EL (cell line): ENCODE measurements around the gene FAM151A.

Source experiments
- DNase-seq: peaks from one replicate; pipeline ENCODE4 v3.0.0-alpha.2; 2016

FAM151A gene

GRCh38 chr1:54603241-54603640, 20.1 kb downstream of the FAM151A start:
- DNase-seq = no peak

- DNase-seq = no peak
These were observed 20.8 kb downstream of the FAM151A start for GRCh38 chr1:54602554-54602953.

GRCh38 chr1:54601730-54602129, 21.6 kb downstream of the FAM151A start:
- no peak for DNase-seq

GRCh38 chr1:54600947-54601721, 22.2 kb downstream of the FAM151A start:
- no peak for DNase-seq

GRCh38 chr1:54599211-54599823, 24.0 kb downstream of the FAM151A start:
- no peak for DNase-seq

- DNase-seq = no peak
These were observed 25.8 kb downstream of the FAM151A start for GRCh38 chr1:54597455-54598030.

- DNase-seq = no peak
These were observed 26.6 kb downstream of the FAM151A start for GRCh38 chr1:54596756-54597155.

- DNase-seq = no peak
These were observed 27.3 kb downstream of the FAM151A start for GRCh38 chr1:54595956-54596498.

GRCh38 chr1:54594463-54594862, 28.9 kb downstream of the FAM151A start:
- no peak for DNase-seq

GRCh38 chr1:54593571-54594160, 29.7 kb downstream of the FAM151A start:
- no peak for DNase-seq

GRCh38 chr1:54591127-54591756, 32.1 kb downstream of the FAM151A start:
- DNase-seq = no peak

- no peak for DNase-seq
These were observed 34.9 kb downstream of the FAM151A start for GRCh38 chr1:54588377-54588776.

GRCh38 chr1:54585181-54586066, 37.9 kb downstream of the FAM151A start:
- no peak for DNase-seq

GRCh38 chr1:54584575-54584974, 38.8 kb downstream of the FAM151A start:
- no peak for DNase-seq

GRCh38 chr1:54583871-54584270, 39.5 kb downstream of the FAM151A start:
- DNase-seq = no peak

- DNase-seq = no peak
These were observed 40.0 kb downstream of the FAM151A start for GRCh38 chr1:54583307-54583686.

GRCh38 chr1:54582566-54583306, 40.6 kb downstream of the FAM151A start:
- no peak for DNase-seq

- peak; percentile 79 for DNase-seq
These were observed 41.7 kb downstream of the FAM151A start for GRCh38 chr1:54581621-54582035.

- DNase-seq = no peak
These were observed 42.3 kb downstream of the FAM151A start for GRCh38 chr1:54580856-54581550.

GRCh38 chr1:54579337-54579781, 44.0 kb downstream of the FAM151A start:
- no peak for DNase-seq

- peak; percentile 31 for DNase-seq
These were observed 45.7 kb downstream of the FAM151A start for GRCh38 chr1:54577612-54578011.
